Measurements from ENCODE around the gene PDCD2L.
"Not testable (repeated sequence)": the region's sequence is repeated elsewhere in the genome, so short reads cannot be mapped to it uniquely, and the experiment has no call there.

Gene PDCD2L

DNA sequence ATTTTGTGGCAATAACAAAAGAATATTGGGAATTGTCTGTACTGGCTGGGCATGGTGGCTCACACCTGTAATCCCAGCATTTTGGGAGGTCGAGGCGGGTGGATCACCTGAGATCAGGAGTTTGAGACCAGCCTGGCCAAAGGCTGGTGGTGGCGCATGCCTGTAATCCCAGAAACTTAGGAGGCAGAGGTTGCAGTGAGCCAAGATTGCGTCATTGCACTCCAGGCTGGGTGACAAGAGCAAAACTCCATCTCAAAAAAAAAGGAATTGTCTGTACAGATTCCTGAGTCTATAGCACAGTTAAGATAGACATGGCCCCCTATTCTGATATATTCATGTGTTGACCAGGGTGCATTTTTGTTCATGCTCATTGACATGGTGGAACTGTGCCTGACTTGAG lies 60.6 kb downstream of the PDCD2L start:
- not testable (repeated sequence) for H3K27me3 ChIP-seq (ENCODE audit: control insufficient read depth, insufficient read depth, low read length, poor library complexity, severe bottlenecking); H3K27ac ChIP-seq (ENCODE audit: insufficient read depth, low read depth, low read length, poor library complexity, severe bottlenecking); H3K9me3 ChIP-seq (ENCODE audit: control insufficient read depth, low read length); H3K4me1 ChIP-seq (ENCODE audit: control insufficient read depth, insufficient read depth, low read length); H3K4me3 ChIP-seq (ENCODE audit: insufficient read depth, low read depth, low read length)
- WGBS, 2 experiments = 94 to 95% methylated on average over 4 of the region's 4 CpGs
- H3K36me3 ChIP-seq (ENCODE audit: control insufficient read depth, insufficient read depth, low read length) = peaks cover 55% of the 10 kb centered on the region

DNA sequence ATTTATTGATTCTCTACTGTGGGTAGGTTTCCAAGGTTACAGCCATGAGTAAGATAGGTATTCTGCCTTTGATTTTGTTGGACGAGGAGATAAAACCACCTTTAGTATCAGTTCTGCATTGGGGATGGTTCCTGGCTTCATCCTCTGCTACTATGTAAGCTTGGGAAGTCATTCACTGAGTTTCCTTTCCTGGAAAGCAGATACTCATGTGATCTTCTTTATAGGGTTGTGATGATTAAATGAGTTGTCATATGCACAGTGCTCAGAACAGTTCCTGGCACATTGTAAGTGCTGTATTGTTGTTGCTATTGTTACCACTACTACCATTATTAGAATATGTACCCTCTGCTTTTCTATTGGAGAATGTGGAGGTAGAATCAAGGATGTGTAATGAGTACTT lies 64.2 kb downstream of the PDCD2L start:
- WGBS, 2 experiments = 85 to 100% methylated on average over 1 of the region's 1 CpG

DNA sequence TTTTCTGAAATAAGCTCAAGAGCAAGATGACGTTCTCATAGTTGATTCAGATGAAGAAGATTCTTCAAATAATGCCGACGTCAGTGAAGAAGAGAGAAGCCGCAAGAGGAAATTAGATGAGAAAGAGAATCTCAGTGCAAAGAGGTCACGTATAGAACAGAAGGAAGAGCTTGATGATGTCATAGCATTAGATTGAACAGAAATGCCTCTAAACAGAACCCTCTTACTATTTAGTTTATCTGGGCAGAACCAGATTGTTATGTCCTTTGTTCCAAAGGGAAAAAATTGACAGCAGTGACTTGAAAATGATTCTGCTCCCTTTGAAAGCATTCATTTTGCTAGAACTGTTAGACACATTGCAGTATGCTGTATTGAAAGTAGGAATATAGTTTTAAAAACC lies 64.8 kb downstream of the PDCD2L start:
- H3K36me3 ChIP-seq (ENCODE audit: control insufficient read depth, insufficient read depth, low read length) = peaks cover 50% of the 10 kb centered on the region
- H3K9me3 ChIP-seq (ENCODE audit: control insufficient read depth, low read length); H3K4me3 ChIP-seq (ENCODE audit: insufficient read depth, low read depth, low read length); H3K27ac ChIP-seq (ENCODE audit: insufficient read depth, low read depth, low read length, poor library complexity, severe bottlenecking); H3K27me3 ChIP-seq (ENCODE audit: control insufficient read depth, insufficient read depth, low read length, poor library complexity, severe bottlenecking); H3K4me1 ChIP-seq (ENCODE audit: control insufficient read depth, insufficient read depth, low read length): not testable (repeated sequence)
- WGBS, 2 experiments = 96 to 97% methylated on average over 5 of the region's 5 CpGs

More for the DNA sequence above, 64.2 kb downstream of the PDCD2L start:
- Histone ChIP-seq H3K4me1 (ENCODE audit: control insufficient read depth, insufficient read depth, low read length) (no peaks in the 10 kb centered on the region), H3K27me3 (ENCODE audit: control insufficient read depth, insufficient read depth, low read length, poor library complexity, severe bottlenecking) (no peaks in the 10 kb centered on the region), H3K27ac (ENCODE audit: insufficient read depth, low read depth, low read length, poor library complexity, severe bottlenecking) (no peak overlapping the region), H3K4me3 (ENCODE audit: insufficient read depth, low read depth, low read length) (no peak overlapping the region), H3K9me3 (ENCODE audit: control insufficient read depth, low read length) (no peaks in the 10 kb centered on the region), H3K36me3 (ENCODE audit: control insufficient read depth, insufficient read depth, low read length) (peaks cover 53% of the 10 kb centered on the region)

DNA sequence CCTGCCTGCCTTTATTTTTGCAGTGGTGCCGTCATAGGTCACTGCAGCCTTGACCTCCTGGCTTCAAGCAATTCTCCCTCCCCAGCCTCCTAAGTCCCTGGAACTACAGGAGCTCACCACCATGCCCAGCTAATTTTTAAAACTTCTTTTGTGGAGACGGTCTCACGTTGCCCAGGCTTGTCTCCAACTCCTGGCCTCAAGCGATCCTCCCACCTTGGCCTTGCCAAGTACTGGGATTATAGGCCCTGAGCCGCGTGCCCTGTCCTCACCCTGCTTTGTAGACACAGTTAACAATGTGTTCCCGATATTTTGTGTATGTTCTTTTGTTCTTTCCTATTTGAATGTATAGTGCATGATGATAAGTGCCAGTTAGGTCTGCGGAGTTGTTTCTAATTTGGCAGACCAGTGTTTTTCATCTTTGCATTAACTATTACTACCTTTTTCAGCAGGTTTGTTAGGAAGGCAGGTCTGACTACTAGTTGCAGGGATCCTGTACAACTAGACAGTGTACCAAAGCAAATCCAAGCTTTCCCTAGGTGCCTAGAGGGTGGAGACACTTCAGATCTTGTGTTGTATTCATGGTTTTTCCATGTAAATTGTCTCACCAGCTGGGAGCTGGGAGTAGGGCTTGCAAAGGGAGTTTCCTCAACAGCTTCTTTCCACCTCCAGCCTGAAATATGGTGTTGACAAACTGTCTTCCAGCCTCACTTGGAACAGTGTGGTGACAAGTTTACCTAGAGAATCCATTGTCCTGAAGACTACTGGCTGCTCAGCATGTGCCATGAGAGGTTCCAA lies 67.9 kb downstream of the PDCD2L start:
- no peaks in the 10 kb centered on the region for H3K4me1 ChIP-seq (ENCODE audit: control insufficient read depth, insufficient read depth, low read length)
- H3K36me3 ChIP-seq (ENCODE audit: control insufficient read depth, insufficient read depth, low read length) = peaks cover 33% of the 10 kb centered on the region
- no peaks in the 10 kb centered on the region for H3K9me3 ChIP-seq (ENCODE audit: control insufficient read depth, low read length)
- 94 to 96% methylated on average over 8 of the region's 8 CpGs for WGBS, 2 experiments
- no peak overlapping the region for H3K4me3 ChIP-seq (ENCODE audit: insufficient read depth, low read depth, low read length)
- H3K27ac ChIP-seq (ENCODE audit: insufficient read depth, low read depth, low read length, poor library complexity, severe bottlenecking) = no peak overlapping the region
- H3K27me3 ChIP-seq (ENCODE audit: control insufficient read depth, insufficient read depth, low read length, poor library complexity, severe bottlenecking) = no peaks in the 10 kb centered on the region

DNA sequence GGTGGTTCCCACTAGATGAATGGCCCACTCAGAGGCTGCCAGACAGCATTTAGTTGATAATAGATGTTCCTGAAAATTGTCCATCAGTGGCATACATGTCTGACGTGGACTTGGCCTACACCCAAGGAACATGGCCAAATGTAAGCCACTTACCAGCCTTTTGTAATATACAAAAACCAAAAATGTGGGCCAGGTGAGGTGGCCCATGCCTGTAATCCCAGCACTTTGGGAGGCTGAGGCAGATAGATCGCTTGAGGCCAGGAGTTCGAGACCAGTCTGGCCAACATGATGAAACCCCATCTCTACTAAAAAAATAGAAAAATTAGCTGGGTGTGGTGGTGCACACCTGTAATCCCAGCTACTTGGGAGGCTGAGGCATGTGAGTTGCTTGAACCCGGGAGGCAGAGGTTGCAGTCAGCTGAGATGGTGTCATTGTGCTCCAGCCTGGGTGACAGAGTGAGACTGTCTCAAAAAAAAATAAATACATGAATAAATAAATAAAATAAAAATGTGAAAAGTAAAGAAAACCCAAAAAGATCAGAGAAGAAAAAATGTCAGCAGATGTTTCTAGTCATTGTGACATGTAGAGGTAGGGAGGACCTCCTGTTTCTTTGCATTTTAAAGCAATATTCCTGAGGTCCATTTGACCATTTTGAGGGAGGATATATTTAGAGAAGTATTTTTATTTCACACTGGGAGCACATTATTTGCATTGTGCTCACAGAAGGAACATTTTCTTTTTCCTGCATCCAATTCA lies 70.2 kb downstream of the PDCD2L start:
- Histone ChIP-seq H3K4me3 (ENCODE audit: insufficient read depth, low read depth, low read length) (no peak overlapping the region), H3K27me3 (ENCODE audit: control insufficient read depth, insufficient read depth, low read length, poor library complexity, severe bottlenecking) (no peaks in the 10 kb centered on the region), H3K36me3 (ENCODE audit: control insufficient read depth, insufficient read depth, low read length) (peaks cover 30% of the 10 kb centered on the region), H3K4me1 (ENCODE audit: control insufficient read depth, insufficient read depth, low read length) (no peaks in the 10 kb centered on the region), H3K27ac (ENCODE audit: insufficient read depth, low read depth, low read length, poor library complexity, severe bottlenecking) (no peak overlapping the region), H3K9me3 (ENCODE audit: control insufficient read depth, low read length) (no peaks in the 10 kb centered on the region)
- 93 to 94% methylated on average over 4 of the region's 4 CpGs for WGBS, 2 experiments

DNA sequence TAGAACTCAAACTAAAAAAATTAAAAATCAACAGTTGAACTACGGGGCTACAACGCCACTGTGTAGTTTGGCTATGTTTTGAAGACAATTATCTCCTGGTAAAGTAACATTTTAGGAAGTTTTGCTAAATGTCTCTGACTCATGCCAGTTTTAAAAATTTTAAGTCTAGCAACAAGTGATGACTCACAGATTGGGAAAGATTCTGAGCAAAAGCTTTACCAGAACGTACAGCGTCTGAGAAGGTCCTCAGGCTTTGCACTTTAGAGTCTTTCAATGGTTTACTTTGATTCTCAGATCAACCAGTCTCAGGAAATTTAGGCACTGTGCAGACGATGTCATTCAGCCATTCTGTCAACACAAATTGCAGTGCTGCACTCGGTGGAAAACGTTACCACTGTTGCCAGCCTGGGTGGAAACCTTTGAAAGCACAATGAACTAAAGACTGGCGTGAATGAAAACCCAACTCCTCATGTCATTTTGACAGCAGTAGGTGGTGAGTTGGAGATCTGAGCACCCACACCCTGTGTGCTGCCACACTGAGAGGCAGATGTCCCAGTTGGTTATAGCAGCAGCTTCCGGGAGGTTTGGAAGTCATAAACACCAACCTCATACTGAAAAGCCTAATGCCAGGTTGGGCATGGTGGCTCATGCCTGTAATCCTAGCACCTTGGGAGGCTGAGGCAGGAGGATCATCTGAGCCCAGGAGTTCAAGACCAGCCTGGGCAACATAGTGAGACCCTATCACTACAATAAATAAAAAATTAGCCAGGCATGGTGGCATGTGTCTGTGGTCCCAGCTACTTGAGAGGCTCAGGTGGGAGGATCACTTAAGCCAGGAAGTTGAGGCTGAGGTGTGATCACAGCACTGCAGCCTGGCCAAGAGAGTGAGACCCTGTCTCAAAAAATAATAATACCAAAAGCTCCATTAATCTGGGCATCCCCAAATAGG lies 71.1 kb downstream of the PDCD2L start:
- WGBS, 2 experiments = 90 to 94% methylated on average over 9 of the region's 9 CpGs
- Histone ChIP-seq H3K4me3 (ENCODE audit: insufficient read depth, low read depth, low read length) (no peak overlapping the region), H3K9me3 (ENCODE audit: control insufficient read depth, low read length) (no peaks in the 10 kb centered on the region), H3K36me3 (ENCODE audit: control insufficient read depth, insufficient read depth, low read length) (peaks cover 26% of the 10 kb centered on the region), H3K27me3 (ENCODE audit: control insufficient read depth, insufficient read depth, low read length, poor library complexity, severe bottlenecking) (peaks cover under 1% of the 10 kb centered on the region), H3K27ac (ENCODE audit: insufficient read depth, low read depth, low read length, poor library complexity, severe bottlenecking) (no peak overlapping the region), H3K4me1 (ENCODE audit: control insufficient read depth, insufficient read depth, low read length) (no peaks in the 10 kb centered on the region)

Measured in ectodermal cell (in vitro differentiated cells).